GM21423 (cell line): ENCODE results near the gene DMRTB1.

ENCODE experiments used
- ATAC-seq: cut with Tn5 transposase; IDR thresholded peaks from one replicate; pipeline ENCODE4 v1.9.1; 2021; ENCODE audit warnings: mild to moderate bottlenecking, moderate library complexity; ENCODE audit not compliant: unreplicated experiment

The DMRTB1 gene

GRCh38 chr1:53462769-53463501 is 3.7 kb downstream of the DMRTB1 start:
- no peak for ATAC-seq

DNA sequence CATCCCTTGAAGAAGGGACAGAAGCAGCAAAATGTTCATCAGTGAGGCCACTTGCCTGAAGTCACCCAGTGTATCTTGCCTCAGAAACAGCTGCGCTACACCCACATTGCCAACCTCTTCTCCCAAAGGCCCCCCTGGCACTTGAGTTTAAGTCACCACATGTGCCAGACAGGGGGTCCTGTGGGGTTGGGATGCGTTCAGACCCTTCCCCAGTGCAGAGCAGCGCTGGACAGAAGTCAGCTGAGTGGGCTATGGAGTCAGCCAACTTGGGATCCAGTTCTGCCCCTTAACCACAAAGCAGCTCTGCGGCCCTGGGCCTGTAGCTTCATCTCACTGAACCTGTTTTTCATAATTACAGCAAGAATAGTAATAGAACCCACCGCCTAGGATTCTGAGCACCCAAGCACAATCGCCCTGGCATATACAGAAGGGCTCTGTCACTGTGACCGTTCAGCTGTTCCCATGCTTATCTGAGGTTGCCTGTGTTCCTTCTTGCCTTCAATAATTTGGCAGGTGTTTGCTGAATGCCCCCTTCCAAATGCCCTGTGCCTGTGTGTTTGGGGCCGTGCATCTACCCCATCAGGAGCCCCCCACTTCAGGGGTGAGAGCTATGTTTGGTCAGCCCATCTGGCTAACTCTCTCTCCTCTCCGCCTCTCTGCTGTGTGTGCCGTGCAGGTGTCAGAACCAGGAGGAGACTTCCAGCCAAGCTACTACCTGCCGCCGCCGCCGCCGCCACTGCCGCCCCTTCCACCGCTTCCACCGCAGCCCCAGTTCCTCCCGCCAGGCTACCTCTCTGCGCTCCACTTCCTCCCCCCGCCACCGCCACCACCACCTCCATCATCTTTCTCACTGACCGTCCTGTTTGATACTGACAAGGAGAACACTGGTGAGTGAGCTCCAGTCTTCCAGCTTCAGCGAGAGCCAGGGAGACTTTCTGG is 5.0 kb downstream of the DMRTB1 start:
- no peak for ATAC-seq

DNA sequence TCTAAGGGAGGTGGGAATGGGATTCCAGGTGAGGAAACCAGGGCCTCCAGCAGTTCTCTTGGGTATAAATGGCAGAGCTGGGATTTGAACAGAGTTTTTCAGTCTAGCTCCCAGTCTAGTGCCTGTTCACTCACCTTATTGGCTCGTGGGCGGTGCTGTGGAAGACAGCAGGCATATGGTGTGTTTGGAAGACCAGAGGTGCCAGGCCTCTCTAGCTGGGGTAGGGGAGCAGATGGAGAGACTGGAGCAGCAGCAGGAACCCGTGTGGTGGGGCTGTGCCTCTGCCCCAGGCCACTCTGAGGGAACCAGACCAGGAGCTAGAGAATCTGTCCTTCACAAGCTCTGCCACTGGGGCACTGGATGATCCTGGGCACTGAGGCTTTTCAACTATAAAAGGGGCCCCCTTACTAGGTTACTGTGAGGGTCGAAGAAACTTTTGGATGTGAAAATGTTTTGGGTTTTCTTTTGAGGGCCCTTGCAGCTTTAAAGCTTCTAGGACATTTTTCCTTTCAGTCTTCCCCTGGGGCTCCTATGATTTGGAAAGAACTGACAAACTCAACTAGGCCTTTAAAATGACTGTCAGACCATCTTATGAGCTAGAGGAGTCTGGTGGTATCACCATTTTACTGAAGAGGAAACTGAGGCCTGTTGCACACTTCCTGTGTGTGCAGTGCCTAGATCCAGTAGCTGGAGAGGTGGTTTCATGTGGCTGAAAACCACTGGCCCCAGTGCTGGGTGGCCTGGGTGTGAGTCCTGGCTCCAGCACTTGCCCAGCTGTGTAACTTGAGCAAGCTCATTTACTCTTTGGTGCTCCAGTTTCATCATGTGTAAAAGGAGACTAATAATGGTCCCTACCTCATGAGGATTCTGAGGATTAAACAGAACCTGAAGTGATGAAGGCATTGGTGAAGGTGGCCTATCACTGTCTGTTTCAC is 6.1 kb downstream of the DMRTB1 start:
- ATAC-seq: no peak

GRCh38 chr1:53467391-53467790 is 8.2 kb downstream of the DMRTB1 start:
- ATAC-seq: no peak

- no peak for ATAC-seq
Observed at GRCh38 chr1:53468374-53468773, 9.2 kb downstream of the DMRTB1 start.

GRCh38 chr1:53469373-53469772 is 10.2 kb downstream of the DMRTB1 start:
- ATAC-seq: no peak

DNA sequence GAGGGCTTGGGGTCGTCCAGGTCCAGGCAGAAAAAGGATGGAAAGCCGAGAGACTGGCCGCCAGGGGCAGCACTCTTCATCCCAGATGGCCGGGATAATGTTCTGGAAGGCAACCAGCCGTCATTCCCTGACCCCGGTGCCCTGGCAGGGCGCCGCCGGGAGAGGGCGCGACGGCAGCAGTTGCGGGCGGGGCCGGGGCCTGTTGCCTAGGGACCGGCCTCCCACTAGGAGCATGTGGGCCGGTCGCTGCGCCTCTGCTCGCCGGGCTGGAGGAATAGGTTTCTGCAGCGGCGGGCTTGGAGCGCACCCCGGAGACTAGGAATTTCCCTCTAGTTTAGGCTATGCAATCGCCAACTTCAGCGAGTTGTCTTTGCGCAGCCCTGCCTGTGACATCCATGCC is 11.0 kb downstream of the DMRTB1 start:
- ATAC-seq: no peak

DNA sequence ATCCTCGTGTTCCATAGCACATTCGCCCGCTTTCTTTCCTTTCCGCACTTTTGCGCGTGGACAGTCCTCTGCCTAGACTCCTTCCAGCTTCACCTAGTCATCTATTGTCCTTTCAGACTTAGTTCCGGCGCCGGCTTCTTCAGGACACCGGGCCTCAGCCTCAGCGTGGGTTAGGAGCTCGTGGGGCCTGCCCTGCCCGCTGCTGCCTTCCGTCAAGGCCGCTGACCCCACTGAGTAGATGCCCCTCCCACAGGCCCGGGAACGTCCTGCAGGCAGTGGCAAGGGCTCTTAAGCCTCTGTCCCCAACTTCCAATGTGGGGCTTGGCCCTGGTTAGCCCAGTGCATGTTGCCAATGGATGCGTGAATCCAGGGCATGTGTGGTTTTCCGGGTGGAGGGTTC is 11.4 kb downstream of the DMRTB1 start:
- ATAC-seq: no peak

GRCh38 chr1:53471000-53471399 is 11.8 kb downstream of the DMRTB1 start:
- ATAC-seq: no peak

GRCh38 chr1:53473463-53473862 is 14.3 kb downstream of the DMRTB1 start:
- no peak for ATAC-seq

DNA sequence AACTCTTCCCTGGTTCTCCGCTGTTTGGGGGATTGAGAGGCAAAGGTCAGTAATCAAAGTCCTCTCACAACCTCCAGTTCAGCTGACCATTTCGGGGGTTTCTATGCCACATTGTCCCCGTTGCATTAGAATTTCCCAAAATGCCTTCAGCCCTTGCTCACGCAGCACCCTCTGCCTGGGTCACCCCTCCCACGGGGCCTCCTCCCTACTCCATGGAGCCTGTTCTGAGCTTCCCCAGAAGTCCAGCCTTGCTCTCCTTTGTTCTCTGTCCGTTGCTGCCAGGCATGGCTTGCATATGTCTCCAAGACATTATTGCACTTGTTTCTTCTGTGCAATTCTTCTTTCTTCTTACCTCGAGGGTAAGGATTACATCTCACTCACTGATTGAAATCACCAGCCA is 16.5 kb downstream of the DMRTB1 start:
- ATAC-seq: no peak

GRCh38 chr1:53476579-53476978 is 17.4 kb downstream of the DMRTB1 start:
- ATAC-seq: no peak

DNA sequence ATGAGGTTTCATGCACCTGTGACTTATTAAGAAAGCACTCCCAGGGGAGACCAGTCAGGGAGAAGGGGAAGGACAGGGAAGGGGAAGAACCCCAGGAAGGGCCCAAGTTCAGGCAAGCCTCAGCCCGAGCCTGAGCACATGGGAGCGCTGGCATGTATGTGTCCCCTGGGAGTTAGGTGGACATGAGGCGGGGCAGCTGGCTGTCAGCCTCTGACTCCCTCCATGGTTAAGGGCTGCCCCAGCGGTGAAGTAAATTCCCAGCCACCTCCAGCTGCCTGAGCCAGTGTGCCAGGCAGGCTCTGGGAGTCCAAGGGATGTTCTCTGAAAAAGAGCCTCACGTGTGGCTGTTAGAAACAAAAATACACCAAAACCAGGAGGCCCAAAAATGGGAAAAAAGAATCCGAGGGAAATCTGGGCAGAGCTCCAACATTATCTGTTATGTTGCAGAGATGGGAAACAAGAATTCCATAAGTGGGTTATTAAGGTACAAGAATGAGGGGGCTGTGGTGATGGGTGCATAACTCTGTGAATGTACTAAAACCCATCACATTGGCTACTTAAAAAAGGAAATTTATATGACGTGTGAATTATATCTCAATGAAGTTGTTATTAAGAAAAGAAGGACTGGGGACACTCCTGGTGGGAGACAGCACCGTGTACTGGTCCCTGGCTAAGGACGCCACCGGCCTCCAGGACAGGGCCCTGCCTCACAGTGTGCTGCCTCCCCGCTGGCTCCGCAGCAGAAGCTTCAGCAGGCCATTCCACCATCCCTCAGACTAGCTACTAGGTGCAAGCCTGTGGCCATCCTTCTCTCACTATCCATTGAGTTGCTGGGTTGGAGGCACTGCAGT is 18.7 kb downstream of the DMRTB1 start:
- no peak for ATAC-seq

DNA sequence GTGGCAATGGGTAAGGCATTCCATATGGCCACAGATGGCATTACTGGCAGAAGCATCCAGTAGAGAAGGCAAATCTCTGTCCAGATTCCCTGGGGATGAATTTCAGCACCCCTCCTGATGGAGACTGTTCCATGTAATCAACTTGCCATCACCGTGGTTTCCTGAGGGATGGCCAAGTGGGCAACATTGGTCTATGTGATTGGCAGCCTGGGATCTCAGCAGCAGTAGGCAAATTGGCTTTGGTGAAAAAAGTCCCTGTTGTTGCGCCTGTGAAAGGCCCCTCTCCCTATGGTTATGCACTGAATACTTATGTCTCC is 19.3 kb downstream of the DMRTB1 start:
- no peak for ATAC-seq

DNA sequence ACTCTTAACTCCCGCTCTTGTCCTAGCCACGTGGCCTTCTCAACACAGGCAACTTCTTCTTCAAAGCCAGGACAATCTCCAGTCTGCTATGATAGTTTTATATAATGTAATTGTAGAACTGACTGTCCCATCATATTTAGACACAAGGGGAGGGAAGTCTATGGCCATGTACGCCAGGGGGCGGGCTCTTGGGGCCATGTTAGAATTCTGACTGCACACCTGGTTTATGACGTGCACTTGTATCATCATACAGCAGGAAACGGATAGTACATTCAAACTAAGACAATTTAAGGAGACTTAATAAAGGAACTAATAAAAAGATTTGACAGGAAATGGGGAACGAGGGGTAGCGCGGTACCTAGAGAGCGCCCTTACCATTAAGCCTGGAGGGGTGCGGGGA is 21.5 kb downstream of the DMRTB1 start:
- no peak for ATAC-seq

GRCh38 chr1:53481456-53481855 is 22.3 kb downstream of the DMRTB1 start:
- no peak for ATAC-seq

DNA sequence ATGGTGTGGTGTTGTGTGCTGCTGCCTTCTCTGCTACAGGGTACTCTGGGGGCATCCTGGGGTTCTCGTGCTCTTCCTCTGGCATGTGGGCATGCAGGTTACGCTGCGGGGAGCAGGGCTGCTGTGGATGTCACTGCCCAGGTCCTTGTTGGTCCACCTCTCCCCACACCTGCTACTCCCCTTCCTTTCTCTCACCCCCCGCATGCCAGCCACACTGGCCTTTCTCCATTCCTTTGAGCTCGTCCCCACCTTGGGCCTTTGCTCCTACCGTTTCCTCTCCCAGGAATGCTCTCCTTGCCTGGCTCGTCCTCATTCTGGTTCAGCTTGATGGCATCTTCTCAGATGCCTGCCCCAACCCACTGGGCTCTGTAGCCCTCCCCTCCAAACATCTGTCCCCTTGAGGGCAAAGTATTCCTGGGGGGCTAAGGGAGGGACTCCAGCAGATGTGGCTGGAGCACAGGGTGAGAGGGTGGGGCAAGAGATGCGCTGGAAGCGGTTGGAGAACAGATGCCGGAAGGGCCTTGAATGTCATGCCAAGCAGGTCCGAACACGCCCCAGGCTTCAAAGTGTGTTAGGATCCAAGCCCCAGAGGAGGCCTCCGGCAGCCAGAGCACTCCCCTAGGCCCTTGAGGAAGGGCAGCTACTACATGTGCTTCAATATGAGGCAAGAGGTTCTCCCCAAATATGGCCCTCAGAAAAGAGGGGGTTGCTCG is 23.4 kb downstream of the DMRTB1 start:
- no peak for ATAC-seq

DNA sequence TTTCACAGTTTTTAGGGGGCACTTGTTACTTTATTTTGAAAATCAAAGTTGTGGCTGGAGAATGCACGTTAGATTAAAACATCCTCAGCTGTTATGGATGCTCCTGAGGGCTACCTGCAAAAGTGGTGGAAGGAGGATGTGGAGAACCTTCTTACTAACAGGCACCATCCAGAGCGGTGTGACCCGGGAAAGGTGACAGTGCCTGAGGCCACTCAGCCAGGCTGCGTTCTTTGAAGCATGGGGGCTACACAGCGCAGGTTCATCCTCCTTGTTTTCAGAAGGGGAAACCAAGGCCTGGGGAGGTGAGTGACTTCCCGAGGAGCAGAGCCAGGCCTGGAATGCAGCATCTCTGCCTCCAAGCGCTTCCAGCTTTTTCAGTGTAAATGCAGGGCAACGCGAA is 24.0 kb downstream of the DMRTB1 start:
- no peak for ATAC-seq

GRCh38 chr1:53483656-53484055 is 24.5 kb downstream of the DMRTB1 start:
- ATAC-seq: no peak
